Trophoblast cell (in vitro differentiated cells and primary cell): Measurements from ENCODE around the gene MRPL9.

Source experiments
- DNase-seq, 2 donors: peaks; one replicate each; pipeline ENCODE4 v3.0.0-alpha.2; 2016
- H2AFZ ChIP-seq: 2 replicates; pipeline ENCODE4 v1.6.1; 2013; ENCODE audit warnings: low read length, moderate library complexity, mild to moderate bottlenecking; ENCODE audit not compliant: insufficient read depth, poor library complexity
- H2AK5ac ChIP-seq: 2 replicates; pipeline ENCODE4 v1.6.1; 2013; ENCODE audit warnings: mild to moderate bottlenecking, low read length
- H2BK120ac ChIP-seq: 2 replicates; pipeline ENCODE4 v1.6.1; 2013; ENCODE audit warnings: low read length, mild to moderate bottlenecking, moderate library complexity; ENCODE audit not compliant: insufficient read depth, poor library complexity
- H2BK12ac ChIP-seq: 2 replicates; pipeline ENCODE4 v1.6.1; 2013; ENCODE audit warnings: mild to moderate bottlenecking, low read length, moderate library complexity
- H2BK5ac ChIP-seq: 2 replicates; pipeline ENCODE4 v1.6.1; 2013; ENCODE audit warnings: low read length, low read depth, moderate library complexity, mild to moderate bottlenecking; ENCODE audit not compliant: poor library complexity
- H3K14ac ChIP-seq: 2 replicates; pipeline ENCODE4 v1.6.1; 2013; ENCODE audit warnings: mild to moderate bottlenecking, low read length
- H3K18ac ChIP-seq: 2 replicates; pipeline ENCODE4 v1.6.1; 2013; ENCODE audit warnings: mild to moderate bottlenecking, low read length
- H3K23ac ChIP-seq: 2 replicates; pipeline ENCODE4 v1.6.1; 2013; ENCODE audit warnings: low read length
- H3K27ac ChIP-seq: 2 replicates; pipeline ENCODE4 v1.5.1; 2013; ENCODE audit warnings: low read depth, mild to moderate bottlenecking, inconsistent platforms, low read length, moderate library complexity
- H3K27me3 ChIP-seq: 2 replicates; pipeline ENCODE4 v1.6.1; 2013; ENCODE audit warnings: inconsistent platforms, mild to moderate bottlenecking, low read length, moderate library complexity; ENCODE audit not compliant: insufficient read depth
- H3K36me3 ChIP-seq, 2 experiments: 1 replicate in 1 of 2; 2 replicates in 1 of 2; pipeline ENCODE4 v1.6.1; 2013; ENCODE audit warnings: low read length in 2 of 2, mild to moderate bottlenecking in 2 of 2, moderate library complexity in 1 of 2; ENCODE audit not compliant: insufficient read depth in 2 of 2, control insufficient read depth in 1 of 2
- H3K4ac ChIP-seq: 2 replicates; pipeline ENCODE4 v1.6.1; 2013; ENCODE audit warnings: low read depth, mild to moderate bottlenecking, low read length, moderate library complexity
- H3K4me1 ChIP-seq, 2 experiments: 1 replicate in 1 of 2; 2 replicates in 1 of 2; pipeline ENCODE4 v1.6.1; 2013; ENCODE audit warnings: low read length in 2 of 2, mild to moderate bottlenecking in 2 of 2, moderate library complexity in 1 of 2; ENCODE audit not compliant: insufficient read depth in 2 of 2, control insufficient read depth in 1 of 2
- H3K4me2 ChIP-seq: 2 replicates; pipeline ENCODE4 v1.6.1; 2013; ENCODE audit warnings: inconsistent platforms, mild to moderate bottlenecking, low read length, moderate library complexity
- H3K4me3 ChIP-seq: 2 replicates; pipeline ENCODE4 v1.5.1; 2013; ENCODE audit warnings: mild to moderate bottlenecking, low read depth, low read length, inconsistent platforms
- H3K79me1 ChIP-seq: one replicate; pipeline ENCODE4 v1.6.1; 2013; ENCODE audit warnings: low read length
- H3K79me2 ChIP-seq: 2 replicates; pipeline ENCODE4 v1.6.1; 2013; ENCODE audit warnings: low read length, mild to moderate bottlenecking; ENCODE audit not compliant: control insufficient read depth, insufficient read depth, poor library complexity
- H3K9ac ChIP-seq: 2 replicates; pipeline ENCODE4 v1.6.1; 2013; ENCODE audit warnings: mild to moderate bottlenecking, low read length
- H3K9me3 ChIP-seq: 2 replicates; pipeline ENCODE4 v1.6.1; 2013; ENCODE audit warnings: low read depth, mild to moderate bottlenecking, control low read depth, inconsistent platforms, low read length; ENCODE audit not compliant: insufficient read depth
- H4K12ac ChIP-seq: 2 replicates; pipeline ENCODE4 v1.6.1; 2013; ENCODE audit warnings: low read depth, mild to moderate bottlenecking, low read length, moderate library complexity
- H4K8ac ChIP-seq: 2 replicates; pipeline ENCODE4 v1.6.1; 2013; ENCODE audit warnings: low read depth, mild to moderate bottlenecking, low read length, moderate library complexity
- H4K91ac ChIP-seq: one replicate; pipeline ENCODE4 v1.6.1; 2013; ENCODE audit warnings: low read depth, mild to moderate bottlenecking, low read length, moderate library complexity
- WGBS: extraction: QIAGEN DNeasy Blood & Tissue Kit; methylation state at CpG from one replicate; pipeline ENCODE4 v1.1.7; 2013; ENCODE audit warnings: missing lambda C conversion rate; ENCODE audit not compliant: insufficient read length, insufficient coverage; ENCODE audit errors: extremely low coverage; 5-methylcytosine and 5-hydroxymethylcytosine counted together

Gene MRPL9

DNA sequence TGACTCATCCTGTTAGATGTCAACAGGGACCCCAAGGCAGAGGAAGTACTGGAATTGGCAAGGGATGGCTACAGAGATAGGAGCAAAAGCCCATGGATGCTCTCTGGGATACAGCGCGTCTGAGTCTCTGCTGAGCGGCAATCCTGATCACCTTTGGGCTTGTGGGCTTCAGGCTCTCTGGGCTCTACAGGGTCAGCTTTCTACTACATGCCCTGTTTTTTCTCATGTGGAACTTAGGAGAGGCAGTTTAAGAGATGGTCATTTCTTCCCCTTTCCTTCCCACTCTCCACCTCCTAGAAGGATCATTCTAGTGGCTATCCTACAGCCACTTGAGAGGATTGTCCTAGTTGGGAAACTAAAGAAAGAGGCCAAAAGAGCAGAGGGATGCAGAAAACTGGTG is 40.6 kb upstream of the MRPL9 start:
- no peak for DNase-seq
- no peaks in the 10 kb centered on the region for H3K4me1 ChIP-seq
- H2AFZ ChIP-seq, result no peak overlapping the region
- H3K79me2 ChIP-seq, result no peaks in the 10 kb centered on the region
- H3K27ac ChIP-seq, result no peak overlapping the region
- H3K23ac ChIP-seq, result no peak overlapping the region
- no peaks in the 10 kb centered on the region for H3K9me3 ChIP-seq
- no peaks in the 10 kb centered on the region for H3K79me1 ChIP-seq
- no peak overlapping the region for H3K14ac ChIP-seq
- no peak overlapping the region for H3K4me3 ChIP-seq
- no peak overlapping the region for H3K9ac ChIP-seq
- H2BK12ac ChIP-seq, result no peak overlapping the region
- no peak overlapping the region for H3K4me2 ChIP-seq
- H2BK5ac ChIP-seq, result no peak overlapping the region
- H3K36me3 ChIP-seq, result no peaks in the 10 kb centered on the region
- no CpG with 5 or more reads among the region's 3 CpGs for WGBS
- H4K91ac ChIP-seq, result no peak overlapping the region
- no peak overlapping the region for H2AK5ac ChIP-seq
- no peak overlapping the region for H3K4ac ChIP-seq
- H2BK120ac ChIP-seq, result no peak overlapping the region
- H3K18ac ChIP-seq, result no peak overlapping the region
- no peak overlapping the region for H4K12ac ChIP-seq
- H4K8ac ChIP-seq, result no peak overlapping the region
- no peaks in the 10 kb centered on the region for H3K27me3 ChIP-seq

DNA sequence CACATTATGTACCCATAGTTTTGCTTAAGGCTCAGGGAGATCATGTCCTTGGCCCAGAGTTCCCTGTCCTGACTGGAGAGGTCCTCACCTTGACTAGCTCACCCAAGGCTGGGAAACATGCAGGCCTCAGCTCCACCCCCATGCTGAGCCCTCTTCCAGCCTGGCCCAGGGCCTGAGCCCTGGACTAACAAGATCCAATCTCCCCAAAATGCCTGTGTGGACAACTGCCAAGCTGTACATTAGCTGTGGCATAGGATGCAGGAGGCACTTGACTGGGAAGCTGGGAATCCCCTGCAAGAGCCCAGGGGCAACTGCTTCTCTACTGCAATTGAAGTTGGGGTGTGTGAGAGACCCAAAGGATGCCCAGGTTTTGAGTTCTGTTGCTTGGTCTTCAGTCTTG is 39.9 kb upstream of the MRPL9 start:
- no peaks in the 10 kb centered on the region for H3K27me3 ChIP-seq
- no peak overlapping the region for H4K12ac ChIP-seq
- no peak overlapping the region for H3K4me3 ChIP-seq
- no peak overlapping the region for H3K9ac ChIP-seq
- H3K27ac ChIP-seq, result no peak overlapping the region
- no peak overlapping the region for H2BK12ac ChIP-seq
- no peak overlapping the region for H2AK5ac ChIP-seq
- no peak overlapping the region for H4K91ac ChIP-seq
- no peaks in the 10 kb centered on the region for H3K36me3 ChIP-seq
- no peak overlapping the region for H3K18ac ChIP-seq
- no peak overlapping the region for H3K23ac ChIP-seq
- H2AFZ ChIP-seq, result no peak overlapping the region
- H3K9me3 ChIP-seq, result no peaks in the 10 kb centered on the region
- H3K4me2 ChIP-seq, result no peak overlapping the region
- no peak overlapping the region for H2BK5ac ChIP-seq
- no peaks in the 10 kb centered on the region for H3K79me2 ChIP-seq
- H4K8ac ChIP-seq, result no peak overlapping the region
- no peaks in the 10 kb centered on the region for H3K4me1 ChIP-seq
- H3K4ac ChIP-seq, result no peak overlapping the region
- no peak overlapping the region for H3K14ac ChIP-seq
- no peak for DNase-seq
- H2BK120ac ChIP-seq, result no peak overlapping the region
- H3K79me1 ChIP-seq, result no peaks in the 10 kb centered on the region

DNA sequence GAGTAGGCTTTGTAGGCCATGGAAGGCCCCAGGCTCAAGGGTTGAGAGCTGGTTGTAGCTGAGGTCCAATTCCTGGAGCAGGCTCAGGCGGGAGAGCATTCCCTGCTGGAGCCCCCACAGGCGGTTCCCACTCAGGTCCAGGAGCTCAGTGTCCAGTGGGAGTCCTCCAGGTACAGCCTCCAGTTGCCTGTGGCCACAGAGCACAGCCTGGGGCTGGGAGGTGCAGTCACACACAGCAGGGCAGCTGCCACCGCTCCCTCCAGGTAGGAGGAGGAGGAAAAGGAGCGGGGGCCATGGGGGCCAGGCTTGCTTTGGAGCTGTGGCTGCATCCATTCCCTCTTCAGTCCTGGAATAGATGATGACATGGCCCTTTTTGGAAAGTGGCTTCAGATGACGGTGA is 39.1 kb upstream of the MRPL9 start:
- no peak for DNase-seq
- peak overlapping the region; percentile 30 for H3K4me3 ChIP-seq
- H4K12ac ChIP-seq, result no peak overlapping the region
- no peaks in the 10 kb centered on the region for H3K79me2 ChIP-seq
- H3K4me2 ChIP-seq, result no peak overlapping the region
- H3K27ac ChIP-seq, result no peak overlapping the region
- H2BK120ac ChIP-seq, result no peak overlapping the region
- H2BK5ac ChIP-seq, result no peak overlapping the region
- H3K14ac ChIP-seq, result no peak overlapping the region
- no peaks in the 10 kb centered on the region for H3K9me3 ChIP-seq
- H3K18ac ChIP-seq, result no peak overlapping the region
- H3K9ac ChIP-seq, result no peak overlapping the region
- H3K23ac ChIP-seq, result no peak overlapping the region
- H3K27me3 ChIP-seq, result no peaks in the 10 kb centered on the region
- no peak overlapping the region for H3K4ac ChIP-seq
- H4K8ac ChIP-seq, result no peak overlapping the region
- H2BK12ac ChIP-seq, result no peak overlapping the region
- H2AFZ ChIP-seq, result no peak overlapping the region
- H4K91ac ChIP-seq, result no peak overlapping the region
- WGBS, result no CpG with 5 or more reads among the region's 5 CpGs
- no peaks in the 10 kb centered on the region for H3K4me1 ChIP-seq
- H2AK5ac ChIP-seq, result no peak overlapping the region
- no peaks in the 10 kb centered on the region for H3K36me3 ChIP-seq
- H3K79me1 ChIP-seq, result no peaks in the 10 kb centered on the region

DNA sequence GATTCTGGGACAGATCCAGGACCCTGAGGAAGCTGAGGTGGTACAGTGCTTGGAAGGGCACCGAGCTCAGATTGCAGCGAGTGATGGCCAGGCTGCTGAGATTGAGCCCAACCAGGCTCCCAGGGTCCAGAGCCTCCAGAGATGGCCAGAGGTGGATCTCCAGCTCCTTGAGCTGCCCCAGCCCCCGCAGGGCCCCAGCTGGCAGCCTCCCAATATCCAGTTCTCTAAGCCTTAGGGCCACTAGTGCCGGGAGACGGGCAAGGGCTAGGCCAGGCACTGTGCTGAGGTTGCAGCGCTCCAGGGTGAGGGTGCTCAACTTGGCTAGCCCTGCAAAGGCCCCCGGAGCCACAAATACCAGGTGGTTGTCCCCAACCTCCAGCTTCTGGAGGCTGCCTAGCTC is 38.5 kb upstream of the MRPL9 start:
- H3K9ac ChIP-seq, result no peak overlapping the region
- WGBS, result no CpG with 5 or more reads among the region's 7 CpGs

More for the DNA sequence above, 38.5 kb upstream of the MRPL9 start:
- Histone ChIP-seq H3K4me2 (no peak overlapping the region), H4K12ac (no peak overlapping the region), H3K79me2 (no peaks in the 10 kb centered on the region), H3K4me3 (no peak overlapping the region), H3K36me3 (no peaks in the 10 kb centered on the region), H4K91ac (no peak overlapping the region), H3K4me1 (no peaks in the 10 kb centered on the region), H3K23ac (no peak overlapping the region), H3K27ac (no peak overlapping the region), H4K8ac (no peak overlapping the region), H2AFZ (no peak overlapping the region), H3K79me1 (no peaks in the 10 kb centered on the region), H2BK120ac (no peak overlapping the region), H3K4ac (no peak overlapping the region), H3K27me3 (no peaks in the 10 kb centered on the region), H2AK5ac (no peak overlapping the region), H3K18ac (no peak overlapping the region), H2BK5ac (no peak overlapping the region), H2BK12ac (no peak overlapping the region), H3K14ac (no peak overlapping the region), H3K9me3 (no peaks in the 10 kb centered on the region)
- no peak for DNase-seq
